Measurements from ENCODE around the gene SRPRB.
A peak's percentile ranks its signal among the peaks of the same experiment; 100 is the strongest.

Gene SRPRB

GRCh38 chr3:133803469-133803868, 2.1 kb upstream of the SRPRB start:
- peaks cover 4% of the 10 kb centered on the region for H3K79me2 ChIP-seq (ENCODE audit: control insufficient read depth, insufficient read depth, low read length, poor library complexity)
- DNase-seq: no peak
- H2BK120ac ChIP-seq (ENCODE audit: insufficient read depth, low read length, poor library complexity): no peak overlapping the region
- no peak overlapping the region for H2BK12ac ChIP-seq (ENCODE audit: low read length)
- H3K4me1 ChIP-seq (ENCODE audit: control insufficient read depth in 1 of 2, insufficient read depth in 2 of 2, low read length in 2 of 2): peaks cover 0 to 4% of the 10 kb centered on the region in 2 experiments
- no peak overlapping the region for H3K9ac ChIP-seq (ENCODE audit: low read length)
- H4K91ac ChIP-seq (ENCODE audit: low read depth, low read length): no peak overlapping the region
- H3K27me3 ChIP-seq (ENCODE audit: insufficient read depth, low read length): no peaks in the 10 kb centered on the region
- no peak overlapping the region for H3K23ac ChIP-seq (ENCODE audit: low read length)
- no peak overlapping the region for H2BK5ac ChIP-seq (ENCODE audit: low read depth, low read length, poor library complexity)
- no peak overlapping the region for H4K12ac ChIP-seq (ENCODE audit: low read depth, low read length)
- no peak overlapping the region for H4K8ac ChIP-seq (ENCODE audit: low read depth, low read length)
- WGBS (ENCODE audit: extremely low coverage, insufficient coverage, insufficient read length): no CpG with 5 or more reads among the region's 5 CpGs
- no peak overlapping the region for H3K4me3 ChIP-seq (ENCODE audit: low read depth, low read length)
- H3K36me3 ChIP-seq (ENCODE audit: control insufficient read depth in 1 of 2, insufficient read depth in 2 of 2, low read length in 2 of 2): peaks cover 0 to under 1% of the 10 kb centered on the region in 2 experiments
- no peak overlapping the region for H3K4ac ChIP-seq (ENCODE audit: low read depth, low read length)
- no peak overlapping the region for H2AK5ac ChIP-seq (ENCODE audit: low read length)
- no peaks in the 10 kb centered on the region for H3K9me3 ChIP-seq (ENCODE audit: insufficient read depth, low read depth, low read length)
- no peak overlapping the region for H3K18ac ChIP-seq (ENCODE audit: low read length)
- H3K79me1 ChIP-seq (ENCODE audit: low read length): no peaks in the 10 kb centered on the region
- H3K27ac ChIP-seq (ENCODE audit: low read depth, low read length): no peak overlapping the region
- H2AFZ ChIP-seq (ENCODE audit: insufficient read depth, low read length, poor library complexity): no peak overlapping the region
- H3K14ac ChIP-seq (ENCODE audit: low read length): no peak overlapping the region
- H3K4me2 ChIP-seq (ENCODE audit: low read length): no peak overlapping the region

GRCh38 chr3:133804896-133805295, 719 bp upstream of the SRPRB start:
- H2AFZ ChIP-seq (ENCODE audit: insufficient read depth, low read length, poor library complexity): peak overlapping the region; percentile 79
- WGBS (ENCODE audit: extremely low coverage, insufficient coverage, insufficient read length): no CpG with 5 or more reads among the region's 4 CpGs
- no peak overlapping the region for H3K9ac ChIP-seq (ENCODE audit: low read length)
- no peak overlapping the region for H3K4me3 ChIP-seq (ENCODE audit: low read depth, low read length)
- no peaks in the 10 kb centered on the region for H3K9me3 ChIP-seq (ENCODE audit: insufficient read depth, low read depth, low read length)
- H3K79me1 ChIP-seq (ENCODE audit: low read length): no peaks in the 10 kb centered on the region
- H3K14ac ChIP-seq (ENCODE audit: low read length): no peak overlapping the region
- H3K36me3 ChIP-seq (ENCODE audit: control insufficient read depth in 1 of 2, insufficient read depth in 2 of 2, low read length in 2 of 2): peaks cover 1 to 3% of the 10 kb centered on the region in 2 experiments
- no peaks in the 10 kb centered on the region for H3K27me3 ChIP-seq (ENCODE audit: insufficient read depth, low read length)
- peaks cover 0 to 4% of the 10 kb centered on the region in 2 experiments for H3K4me1 ChIP-seq (ENCODE audit: control insufficient read depth in 1 of 2, insufficient read depth in 2 of 2, low read length in 2 of 2)
- DNase-seq: peak; percentile 53 to 78
- no peak overlapping the region for H4K12ac ChIP-seq (ENCODE audit: low read depth, low read length)
- H3K23ac ChIP-seq (ENCODE audit: low read length): no peak overlapping the region
- no peak overlapping the region for H3K27ac ChIP-seq (ENCODE audit: low read depth, low read length)
- H4K8ac ChIP-seq (ENCODE audit: low read depth, low read length): no peak overlapping the region
- no peak overlapping the region for H2BK120ac ChIP-seq (ENCODE audit: insufficient read depth, low read length, poor library complexity)
- no peak overlapping the region for H2BK5ac ChIP-seq (ENCODE audit: low read depth, low read length, poor library complexity)
- no peak overlapping the region for H2BK12ac ChIP-seq (ENCODE audit: low read length)
- H3K18ac ChIP-seq (ENCODE audit: low read length): no peak overlapping the region
- H4K91ac ChIP-seq (ENCODE audit: low read depth, low read length): no peak overlapping the region
- no peak overlapping the region for H3K4ac ChIP-seq (ENCODE audit: low read depth, low read length)
- H3K79me2 ChIP-seq (ENCODE audit: control insufficient read depth, insufficient read depth, low read length, poor library complexity): peaks cover 4% of the 10 kb centered on the region
- peak overlapping the region; percentile 82 for H3K4me2 ChIP-seq (ENCODE audit: low read length)
- no peak overlapping the region for H2AK5ac ChIP-seq (ENCODE audit: low read length)

GRCh38 chr3:133805384-133805701, 272 bp upstream of the SRPRB start:
- Histone ChIP-seq H3K4me1 (ENCODE audit: control insufficient read depth in 1 of 2, insufficient read depth in 2 of 2, low read length in 2 of 2) (peaks cover 0 to 4% of the 10 kb centered on the region in 2 experiments), H3K4ac (ENCODE audit: low read depth, low read length) (no peak overlapping the region), H3K79me2 (ENCODE audit: control insufficient read depth, insufficient read depth, low read length, poor library complexity) (peaks cover 4% of the 10 kb centered on the region), H2BK12ac (ENCODE audit: low read length) (no peak overlapping the region), H3K36me3 (ENCODE audit: control insufficient read depth in 1 of 2, insufficient read depth in 2 of 2, low read length in 2 of 2) (peaks cover 3 to 4% of the 10 kb centered on the region in 2 experiments), H3K9me3 (ENCODE audit: insufficient read depth, low read depth, low read length) (no peaks in the 10 kb centered on the region), H3K14ac (ENCODE audit: low read length) (no peak overlapping the region), H3K9ac (ENCODE audit: low read length) (no peak overlapping the region), H2AFZ (ENCODE audit: insufficient read depth, low read length, poor library complexity) (peak overlapping the region; percentile 79), H3K27ac (ENCODE audit: low read depth, low read length) (no peak overlapping the region), H3K4me2 (ENCODE audit: low read length) (peak overlapping the region; percentile 82), H3K23ac (ENCODE audit: low read length) (no peak overlapping the region), H4K12ac (ENCODE audit: low read depth, low read length) (no peak overlapping the region), H4K91ac (ENCODE audit: low read depth, low read length) (no peak overlapping the region), H3K79me1 (ENCODE audit: low read length) (no peaks in the 10 kb centered on the region), H2BK120ac (ENCODE audit: insufficient read depth, low read length, poor library complexity) (no peak overlapping the region), H2BK5ac (ENCODE audit: low read depth, low read length, poor library complexity) (no peak overlapping the region), H3K27me3 (ENCODE audit: insufficient read depth, low read length) (no peaks in the 10 kb centered on the region), H3K4me3 (ENCODE audit: low read depth, low read length) (no peak overlapping the region), H4K8ac (ENCODE audit: low read depth, low read length) (peak overlapping the region; percentile 59), H2AK5ac (ENCODE audit: low read length) (no peak overlapping the region), H3K18ac (ENCODE audit: low read length) (no peak overlapping the region)
- no peak for DNase-seq
- WGBS (ENCODE audit: extremely low coverage, insufficient coverage, insufficient read length): no CpG with 5 or more reads among the region's 15 CpGs

- Histone ChIP-seq H2BK5ac (ENCODE audit: low read depth, low read length, poor library complexity) (no peak overlapping the region), H3K27ac (ENCODE audit: low read depth, low read length) (no peak overlapping the region), H3K36me3 (ENCODE audit: control insufficient read depth in 1 of 2, insufficient read depth in 2 of 2, low read length in 2 of 2) (peaks cover 3 to 12% of the 10 kb centered on the region in 2 experiments), H2AK5ac (ENCODE audit: low read length) (no peak overlapping the region), H3K18ac (ENCODE audit: low read length) (no peak overlapping the region), H3K4me3 (ENCODE audit: low read depth, low read length) (no peak overlapping the region), H4K12ac (ENCODE audit: low read depth, low read length) (no peak overlapping the region), H3K79me1 (ENCODE audit: low read length) (no peaks in the 10 kb centered on the region), H3K4me2 (ENCODE audit: low read length) (no peak overlapping the region), H4K91ac (ENCODE audit: low read depth, low read length) (no peak overlapping the region), H3K9me3 (ENCODE audit: insufficient read depth, low read depth, low read length) (no peaks in the 10 kb centered on the region), H3K4me1 (ENCODE audit: control insufficient read depth in 1 of 2, insufficient read depth in 2 of 2, low read length in 2 of 2) (peaks cover 2 to 3% of the 10 kb centered on the region in 2 experiments), H2BK12ac (ENCODE audit: low read length) (no peak overlapping the region), H3K14ac (ENCODE audit: low read length) (no peak overlapping the region), H3K27me3 (ENCODE audit: insufficient read depth, low read length) (no peaks in the 10 kb centered on the region), H3K9ac (ENCODE audit: low read length) (no peak overlapping the region), H4K8ac (ENCODE audit: low read depth, low read length) (no peak overlapping the region), H3K23ac (ENCODE audit: low read length) (no peak overlapping the region), H2AFZ (ENCODE audit: insufficient read depth, low read length, poor library complexity) (no peak overlapping the region), H3K79me2 (ENCODE audit: control insufficient read depth, insufficient read depth, low read length, poor library complexity) (no peaks in the 10 kb centered on the region), H3K4ac (ENCODE audit: low read depth, low read length) (no peak overlapping the region), H2BK120ac (ENCODE audit: insufficient read depth, low read length, poor library complexity) (no peak overlapping the region)
- DNase-seq: no peak
- no CpG with 5 or more reads among the region's 1 CpG for WGBS (ENCODE audit: extremely low coverage, insufficient coverage, insufficient read length)
Observed at GRCh38 chr3:133812872-133813271, 7.3 kb downstream of the SRPRB start.
